GM13977 (cell line): ENCODE data around the gene GRM3.

Experiments used
- DNase-seq: peaks from one replicate; pipeline ENCODE4 v3.0.0; 2012; ENCODE audit warnings: low spot score
- in situ Hi-C: fragments of 300-500 bp; cut with MboI; formaldehyde crosslinking; loops from one replicate; pipeline ENCODE4 v1.12.0; 2022; ENCODE audit warnings: low sequenced_read_pairs, low pct_unique_long_range_greater_than_20kb, mixed read lengths, inconsistent platforms; ENCODE audit not compliant: unreplicated experiment
- TF ChIP-seq, protein P1 (sequence below): IDR thresholded peaks from 2 replicates; pipeline ENCODE4 v1.5.1; 2012; ENCODE audit warnings: mild to moderate bottlenecking, control low read depth; ENCODE audit not compliant: insufficient read depth; ENCODE audit errors: extremely low read depth, missing control alignments

The GRM3 gene

DNA sequence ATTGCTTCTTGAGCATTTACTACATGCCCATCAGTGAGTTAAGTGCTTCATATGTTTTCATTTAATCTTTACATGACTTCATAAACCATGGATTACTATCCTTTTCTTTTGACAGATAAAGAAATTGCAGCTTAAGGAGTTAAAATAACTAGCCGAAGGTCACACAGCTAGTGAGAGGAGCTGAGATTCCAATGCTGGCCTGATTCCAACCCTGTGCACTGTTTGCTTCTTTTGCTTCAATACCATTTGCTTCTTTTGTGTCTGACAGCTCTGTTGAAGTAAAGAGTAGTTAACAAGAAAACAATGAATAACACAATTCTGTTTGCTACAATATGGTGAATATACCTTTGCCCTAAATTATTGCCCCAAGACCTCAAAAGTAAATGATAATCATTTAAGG lies 132.4 kb downstream of the GRM3 start:
- in situ Hi-C loops = no loop called here
- TF ChIP-seq, protein P1, sequence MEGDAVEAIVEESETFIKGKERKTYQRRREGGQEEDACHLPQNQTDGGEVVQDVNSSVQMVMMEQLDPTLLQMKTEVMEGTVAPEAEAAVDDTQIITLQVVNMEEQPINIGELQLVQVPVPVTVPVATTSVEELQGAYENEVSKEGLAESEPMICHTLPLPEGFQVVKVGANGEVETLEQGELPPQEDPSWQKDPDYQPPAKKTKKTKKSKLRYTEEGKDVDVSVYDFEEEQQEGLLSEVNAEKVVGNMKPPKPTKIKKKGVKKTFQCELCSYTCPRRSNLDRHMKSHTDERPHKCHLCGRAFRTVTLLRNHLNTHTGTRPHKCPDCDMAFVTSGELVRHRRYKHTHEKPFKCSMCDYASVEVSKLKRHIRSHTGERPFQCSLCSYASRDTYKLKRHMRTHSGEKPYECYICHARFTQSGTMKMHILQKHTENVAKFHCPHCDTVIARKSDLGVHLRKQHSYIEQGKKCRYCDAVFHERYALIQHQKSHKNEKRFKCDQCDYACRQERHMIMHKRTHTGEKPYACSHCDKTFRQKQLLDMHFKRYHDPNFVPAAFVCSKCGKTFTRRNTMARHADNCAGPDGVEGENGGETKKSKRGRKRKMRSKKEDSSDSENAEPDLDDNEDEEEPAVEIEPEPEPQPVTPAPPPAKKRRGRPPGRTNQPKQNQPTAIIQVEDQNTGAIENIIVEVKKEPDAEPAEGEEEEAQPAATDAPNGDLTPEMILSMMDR = no peak
- DNase-seq = no peak

DNA sequence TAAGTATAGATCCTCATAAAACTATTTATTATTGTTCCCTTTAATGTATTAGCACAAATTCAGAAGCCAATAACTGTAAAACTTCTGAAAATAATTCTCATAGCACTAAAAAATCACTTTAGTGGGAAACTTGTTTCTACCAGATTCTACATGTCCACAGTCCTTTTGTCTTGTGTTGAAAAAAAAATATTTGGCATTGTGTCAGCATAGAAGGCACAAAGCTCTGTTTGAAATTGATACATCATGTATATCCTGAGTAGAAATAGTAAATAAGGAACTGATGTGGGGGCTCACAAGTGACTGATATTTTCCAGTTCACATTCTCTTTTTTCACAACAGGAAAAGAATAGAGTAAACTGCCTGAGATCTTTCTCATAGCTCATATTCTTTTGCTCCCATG lies 134.6 kb downstream of the GRM3 start:
- in situ Hi-C loops = no loop called here
- no peak for DNase-seq
- TF ChIP-seq, protein P1 = no peak

DNA sequence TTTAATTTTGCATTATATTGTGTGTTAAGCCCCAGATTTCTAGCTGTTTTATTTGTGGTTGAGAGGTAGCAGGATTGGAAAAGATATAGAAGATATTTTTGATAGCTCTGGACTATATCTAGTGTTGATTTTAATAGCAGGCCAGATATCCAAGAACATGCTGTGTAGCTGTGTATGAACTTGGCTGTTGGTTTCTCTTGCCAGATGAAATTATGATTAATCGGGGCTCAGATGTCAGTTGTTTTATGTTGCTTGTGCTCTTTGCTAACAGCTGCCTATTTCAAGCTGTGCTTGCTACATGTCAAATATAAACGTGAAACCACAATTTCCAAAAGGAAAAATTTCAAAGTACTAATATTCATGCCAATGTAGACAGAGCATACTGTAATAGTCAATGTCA lies 141.1 kb downstream of the GRM3 start:
- TF ChIP-seq, protein P1 = no peak
- in situ Hi-C loops = no loop called here

DNA sequence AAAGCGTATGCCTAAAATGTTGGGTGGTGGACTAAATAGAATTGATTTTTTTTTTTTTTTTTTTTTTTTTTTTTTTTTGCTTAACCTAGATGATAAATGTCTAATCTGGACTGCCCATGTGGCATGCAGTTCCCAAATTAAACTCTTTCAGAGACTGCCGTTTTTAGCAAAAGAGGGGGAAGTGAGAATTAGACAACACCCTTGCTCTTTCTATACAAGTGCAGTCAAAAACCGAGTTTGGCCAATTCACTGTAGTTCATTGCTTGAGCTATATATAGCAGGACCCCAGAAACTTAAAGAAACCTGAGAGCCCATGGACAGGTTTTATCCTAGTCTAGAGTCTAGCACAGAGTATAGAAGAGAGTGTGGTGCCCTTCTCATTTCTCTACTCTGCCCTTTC lies 141.9 kb downstream of the GRM3 start:
- in situ Hi-C loops = no loop called here
- DNase-seq = peak; percentile 81
- TF ChIP-seq, protein P1 = no peak

More for the DNA sequence above, 141.1 kb downstream of the GRM3 start:
- DNase-seq = no peak

DNA sequence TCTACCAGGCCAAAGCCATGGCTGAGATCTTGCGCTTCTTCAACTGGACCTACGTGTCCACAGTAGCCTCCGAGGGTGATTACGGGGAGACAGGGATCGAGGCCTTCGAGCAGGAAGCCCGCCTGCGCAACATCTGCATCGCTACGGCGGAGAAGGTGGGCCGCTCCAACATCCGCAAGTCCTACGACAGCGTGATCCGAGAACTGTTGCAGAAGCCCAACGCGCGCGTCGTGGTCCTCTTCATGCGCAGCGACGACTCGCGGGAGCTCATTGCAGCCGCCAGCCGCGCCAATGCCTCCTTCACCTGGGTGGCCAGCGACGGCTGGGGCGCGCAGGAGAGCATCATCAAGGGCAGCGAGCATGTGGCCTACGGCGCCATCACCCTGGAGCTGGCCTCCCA lies 142.7 kb downstream of the GRM3 start:
- TF ChIP-seq, protein P1 = no peak
- no peak for DNase-seq
- in situ Hi-C loops = no loop called here

DNA sequence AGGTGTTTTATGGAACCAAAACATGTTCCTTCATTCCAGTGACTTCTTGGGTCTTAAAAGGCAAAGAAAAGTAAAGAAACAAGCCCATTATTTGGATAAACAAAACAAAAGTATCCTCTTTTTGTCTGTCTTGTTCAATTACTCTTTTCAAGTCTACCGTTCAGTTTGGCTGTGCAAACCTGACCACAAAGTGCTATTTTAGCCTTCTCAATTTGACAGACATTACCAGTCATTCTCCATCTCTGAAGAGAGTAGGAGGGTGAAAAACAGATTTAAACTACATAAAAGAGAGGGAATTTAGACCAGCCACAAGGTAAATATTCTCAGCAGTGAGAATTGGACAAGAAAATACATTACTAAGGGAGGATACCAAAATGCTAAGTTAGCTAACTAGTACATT lies 145.2 kb downstream of the GRM3 start:
- in situ Hi-C loops = no loop called here
- TF ChIP-seq, protein P1 = no peak
- peak; percentile 31 for DNase-seq

DNA sequence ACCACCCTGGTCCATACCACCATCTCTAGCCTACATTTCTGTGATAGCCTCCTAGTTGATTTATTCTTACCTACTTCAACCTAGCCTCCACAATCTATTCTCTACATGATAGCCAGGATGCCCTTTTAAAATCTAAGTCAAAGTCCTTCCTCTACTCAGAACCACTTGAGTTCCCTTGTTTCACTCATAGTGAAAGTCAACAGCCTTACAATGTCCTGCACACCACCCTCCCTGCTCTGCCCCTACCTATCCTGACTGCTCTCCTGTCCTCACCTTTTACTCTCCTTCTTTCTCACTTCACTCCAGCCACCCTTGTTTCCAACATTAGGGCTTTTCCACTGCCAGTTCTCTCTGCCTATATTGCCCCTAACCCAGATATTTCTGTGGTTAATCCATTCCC lies 146.7 kb downstream of the GRM3 start:
- DNase-seq = no peak
- TF ChIP-seq, protein P1 = no peak
- in situ Hi-C loops = no loop called here
